SK-N-SH treated with all-trans-retinoic acid at 6 μM for 48 hours (cell line): Measurements from ENCODE around the gene EPB41L4A.

Source experiments
- ATAC-seq: fragments of 200-7000 bp; cut with Tn5 transposase; 3 replicates; pipeline ENCODE4 v1.9.1; 2020; ENCODE audit warnings: mild to moderate bottlenecking, moderate library complexity
- ARNTL ChIP-seq: fragments of 450-650 bp; formaldehyde crosslinking; IDR thresholded peaks from 2 replicates; pipeline ENCODE4 v1.5.0; 2020; ENCODE audit warnings: low read depth, mild to moderate bottlenecking, moderate library complexity, borderline replicate concordance
- BACH2 ChIP-seq: fragments of 250-450 bp; sonication (Bioruptor Pico); IDR thresholded peaks from 2 replicates; pipeline ENCODE4 v1.9.0; 2021; ENCODE audit warnings: mild to moderate bottlenecking, borderline replicate concordance
- CSDC2 ChIP-seq: fragments of 250-450 bp; sonication (Bioruptor Pico); IDR thresholded peaks from 2 replicates; pipeline ENCODE4 v1.5.0; 2020; ENCODE audit warnings: mild to moderate bottlenecking, moderate library complexity
- ESRRG ChIP-seq: fragments of 250-450 bp; sonication (Bioruptor Pico); IDR thresholded peaks from 2 replicates; pipeline ENCODE4 v1.6.1; 2021; ENCODE audit warnings: mild to moderate bottlenecking
- GLIS3 ChIP-seq: fragments of 250-450 bp; sonication (Bioruptor Pico); IDR thresholded peaks from 2 replicates; pipeline ENCODE4 v1.5.0; 2020; ENCODE audit warnings: mild to moderate bottlenecking, moderate library complexity
- ISL1 ChIP-seq: fragments of 250-450 bp; sonication (Bioruptor Pico); IDR thresholded peaks from 2 replicates; pipeline ENCODE4 v2.1.2; 2022; ENCODE audit warnings: mild to moderate bottlenecking, moderate library complexity
- OSR1 ChIP-seq: fragments of 250-450 bp; sonication (Bioruptor Pico); IDR thresholded peaks from 2 replicates; pipeline ENCODE4 v1.8.0; 2022; ENCODE audit warnings: moderate library complexity, mild to moderate bottlenecking, inconsistent platforms
- RARB ChIP-seq: fragments of 250-450 bp; sonication (Bioruptor Pico); IDR thresholded peaks from 2 replicates; pipeline ENCODE4 v1.8.0; 2021; ENCODE audit warnings: mild to moderate bottlenecking, moderate library complexity
- SNAI2 ChIP-seq: fragments of 250-450 bp; sonication (Bioruptor Pico); IDR thresholded peaks from 2 replicates; pipeline ENCODE4 v1.5.0; 2020; ENCODE audit warnings: mild to moderate bottlenecking, moderate library complexity
- TCF4 ChIP-seq: fragments of 250-450 bp; sonication (Bioruptor Pico); IDR thresholded peaks from 2 replicates; pipeline ENCODE4 v1.8.0; 2021; ENCODE audit warnings: mild to moderate bottlenecking, moderate library complexity, borderline replicate concordance
- TOX ChIP-seq: fragments of 250-450 bp; sonication (Bioruptor Pico); IDR thresholded peaks from 2 replicates; pipeline ENCODE4 v1.8.0; 2021; ENCODE audit warnings: mild to moderate bottlenecking, moderate library complexity, borderline replicate concordance
- ZC3H10 ChIP-seq: fragments of 250-450 bp; sonication (Bioruptor Pico); IDR thresholded peaks from 2 replicates; pipeline ENCODE4 v1.5.1; 2021; ENCODE audit warnings: mild to moderate bottlenecking, moderate library complexity
- ZFP3 ChIP-seq: fragments of 250-450 bp; sonication (Bioruptor Pico); IDR thresholded peaks from 2 replicates; pipeline ENCODE4 v1.5.0; 2020; ENCODE audit warnings: mild to moderate bottlenecking, moderate library complexity
- ZFP30 ChIP-seq: fragments of 450-650 bp; formaldehyde crosslinking; IDR thresholded peaks from 2 replicates; pipeline ENCODE4 v1.5.0; 2022; ENCODE audit warnings: mild to moderate bottlenecking, moderate library complexity
- ZNF565 ChIP-seq: fragments of 450-650 bp; formaldehyde crosslinking; conservative IDR thresholded peaks from 2 replicates; pipeline ENCODE4 v1.5.0; 2020; ENCODE audit warnings: low read depth, mild to moderate bottlenecking, moderate library complexity
- ZNF70 ChIP-seq: fragments of 450-650 bp; formaldehyde crosslinking; IDR thresholded peaks from 2 replicates; pipeline ENCODE4 v1.5.0; 2020; ENCODE audit warnings: mild to moderate bottlenecking, moderate library complexity
- ZNF8 ChIP-seq: fragments of 450-650 bp; formaldehyde crosslinking; IDR thresholded peaks from 2 replicates; pipeline ENCODE4 v1.5.0; 2020; ENCODE audit warnings: mild to moderate bottlenecking, moderate library complexity
- TF ChIP-seq, protein P1 (sequence below): fragments of 250-450 bp; sonication (Bioruptor Pico); IDR thresholded peaks from 2 replicates; pipeline ENCODE4 v1.5.1; 2021; ENCODE audit warnings: mild to moderate bottlenecking, moderate library complexity
- TF ChIP-seq, protein P2 (sequence below): fragments of 250-450 bp; sonication (Bioruptor Pico); IDR thresholded peaks from 2 replicates; pipeline ENCODE4 v1.8.0; 2020; ENCODE audit warnings: mild to moderate bottlenecking, moderate library complexity, borderline replicate concordance
- TF ChIP-seq, protein P3 (sequence below): fragments of 250-450 bp; sonication (Bioruptor Pico); IDR thresholded peaks from 2 replicates; pipeline ENCODE4 v1.5.0; 2020; ENCODE audit warnings: mild to moderate bottlenecking, moderate library complexity
- TF ChIP-seq, protein P4 (sequence below): fragments of 250-450 bp; sonication (Bioruptor Pico); IDR thresholded peaks from 2 replicates; pipeline ENCODE4 v1.5.1; 2020; ENCODE audit warnings: low read depth, mild to moderate bottlenecking, moderate library complexity
- TF ChIP-seq, protein P5 (sequence below): fragments of 250-450 bp; sonication (Bioruptor Pico); IDR thresholded peaks from 2 replicates; pipeline ENCODE4 v1.8.0; 2021; ENCODE audit warnings: low read depth, mild to moderate bottlenecking, moderate library complexity, borderline replicate concordance

The EPB41L4A gene

DNA sequence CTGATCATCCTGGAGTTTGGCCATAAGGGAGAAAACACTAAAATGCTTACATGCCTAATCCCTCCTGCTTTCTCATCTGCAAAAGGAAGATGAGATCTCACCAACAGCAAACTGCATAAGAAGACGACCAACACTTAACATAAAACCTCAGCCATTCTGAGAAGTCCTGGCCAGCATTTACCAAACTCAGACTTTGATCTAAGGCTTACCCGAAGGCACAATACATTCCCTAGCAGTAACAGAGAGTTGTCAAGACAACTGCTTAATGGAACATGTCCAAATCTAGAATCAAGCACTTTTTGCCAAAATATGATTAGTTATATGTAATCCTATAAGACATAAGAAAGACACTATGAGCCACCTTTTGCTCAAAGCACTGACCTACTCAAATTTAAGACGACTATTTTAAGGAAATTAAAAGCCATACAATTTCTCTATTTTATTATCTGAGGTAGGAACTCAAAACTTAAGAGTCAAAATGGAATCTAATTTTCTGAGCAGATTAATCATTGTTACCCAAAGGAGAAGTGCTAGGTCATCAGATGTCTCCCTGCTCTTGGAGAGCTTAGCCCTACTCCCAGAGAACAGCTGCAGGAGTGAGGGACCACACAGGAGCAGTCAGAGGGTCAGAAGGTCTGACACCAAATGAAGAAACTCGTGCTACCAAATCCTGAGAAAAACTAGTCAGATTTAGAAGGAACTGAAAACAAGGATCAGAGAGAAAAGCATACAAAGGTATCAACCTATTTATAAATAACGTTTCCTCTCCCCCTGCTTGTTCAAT is 39.3 kb downstream of the EPB41L4A start (continued):
- TF ChIP-seq, protein P1, sequence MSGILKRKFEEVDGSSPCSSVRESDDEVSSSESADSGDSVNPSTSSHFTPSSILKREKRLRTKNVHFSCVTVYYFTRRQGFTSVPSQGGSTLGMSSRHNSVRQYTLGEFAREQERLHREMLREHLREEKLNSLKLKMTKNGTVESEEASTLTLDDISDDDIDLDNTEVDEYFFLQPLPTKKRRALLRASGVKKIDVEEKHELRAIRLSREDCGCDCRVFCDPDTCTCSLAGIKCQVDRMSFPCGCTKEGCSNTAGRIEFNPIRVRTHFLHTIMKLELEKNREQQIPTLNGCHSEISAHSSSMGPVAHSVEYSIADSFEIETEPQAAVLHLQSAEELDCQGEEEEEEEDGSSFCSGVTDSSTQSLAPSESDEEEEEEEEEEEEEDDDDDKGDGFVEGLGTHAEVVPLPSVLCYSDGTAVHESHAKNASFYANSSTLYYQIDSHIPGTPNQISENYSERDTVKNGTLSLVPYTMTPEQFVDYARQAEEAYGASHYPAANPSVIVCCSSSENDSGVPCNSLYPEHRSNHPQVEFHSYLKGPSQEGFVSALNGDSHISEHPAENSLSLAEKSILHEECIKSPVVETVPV = no peak
- TF ChIP-seq ZNF565 (CRISPR knock-in tag) = no peak
- no peak for TF ChIP-seq CSDC2 (CRISPR knock-in tag)
- no peak for TF ChIP-seq ZC3H10 (CRISPR knock-in tag)

DNA sequence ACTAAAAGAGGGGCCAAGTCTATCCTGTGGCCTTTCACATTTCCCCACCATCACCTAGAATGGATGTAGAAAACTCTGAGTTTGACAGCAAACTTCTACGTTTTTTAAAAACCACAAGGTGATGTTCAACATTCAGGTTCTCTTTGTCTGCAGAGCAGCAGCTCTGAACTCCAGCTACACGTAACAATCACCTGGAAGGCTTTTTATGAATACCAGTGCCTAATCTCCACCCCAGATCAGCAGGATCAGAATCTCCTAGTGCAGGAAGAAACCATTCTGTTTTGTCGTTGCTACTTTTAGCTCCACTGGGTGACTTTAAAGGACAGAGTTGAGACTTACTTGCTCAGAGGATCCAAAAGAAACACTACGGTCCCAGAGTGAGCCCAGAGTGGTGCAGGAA is 44.3 kb downstream of the EPB41L4A start:
- no peak for ATAC-seq
- TF ChIP-seq, protein P2, sequence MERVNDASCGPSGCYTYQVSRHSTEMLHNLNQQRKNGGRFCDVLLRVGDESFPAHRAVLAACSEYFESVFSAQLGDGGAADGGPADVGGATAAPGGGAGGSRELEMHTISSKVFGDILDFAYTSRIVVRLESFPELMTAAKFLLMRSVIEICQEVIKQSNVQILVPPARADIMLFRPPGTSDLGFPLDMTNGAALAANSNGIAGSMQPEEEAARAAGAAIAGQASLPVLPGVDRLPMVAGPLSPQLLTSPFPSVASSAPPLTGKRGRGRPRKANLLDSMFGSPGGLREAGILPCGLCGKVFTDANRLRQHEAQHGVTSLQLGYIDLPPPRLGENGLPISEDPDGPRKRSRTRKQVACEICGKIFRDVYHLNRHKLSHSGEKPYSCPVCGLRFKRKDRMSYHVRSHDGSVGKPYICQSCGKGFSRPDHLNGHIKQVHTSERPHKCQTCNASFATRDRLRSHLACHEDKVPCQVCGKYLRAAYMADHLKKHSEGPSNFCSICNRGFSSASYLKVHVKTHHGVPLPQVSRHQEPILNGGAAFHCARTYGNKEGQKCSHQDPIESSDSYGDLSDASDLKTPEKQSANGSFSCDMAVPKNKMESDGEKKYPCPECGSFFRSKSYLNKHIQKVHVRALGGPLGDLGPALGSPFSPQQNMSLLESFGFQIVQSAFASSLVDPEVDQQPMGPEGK = no peak
- no peak for TF ChIP-seq ESRRG (CRISPR knock-in tag)
- TF ChIP-seq ARNTL = no peak
- no peak for TF ChIP-seq ZNF70 (CRISPR knock-in tag)
- TF ChIP-seq GLIS3 (CRISPR knock-in tag) = no peak
- TF ChIP-seq CSDC2 (CRISPR knock-in tag) = no peak
- no peak for TF ChIP-seq RARB (CRISPR knock-in tag)
- TF ChIP-seq ZFP30 (CRISPR knock-in tag) = no peak
- TF ChIP-seq, protein P1 = no peak
- TF ChIP-seq ZNF565 (CRISPR knock-in tag) = no peak
- no peak for TF ChIP-seq TCF4 (CRISPR knock-in tag)
- TF ChIP-seq BACH2 (CRISPR knock-in tag) = no peak
- no peak for TF ChIP-seq ZFP3 (CRISPR knock-in tag)
- TF ChIP-seq, protein P3, sequence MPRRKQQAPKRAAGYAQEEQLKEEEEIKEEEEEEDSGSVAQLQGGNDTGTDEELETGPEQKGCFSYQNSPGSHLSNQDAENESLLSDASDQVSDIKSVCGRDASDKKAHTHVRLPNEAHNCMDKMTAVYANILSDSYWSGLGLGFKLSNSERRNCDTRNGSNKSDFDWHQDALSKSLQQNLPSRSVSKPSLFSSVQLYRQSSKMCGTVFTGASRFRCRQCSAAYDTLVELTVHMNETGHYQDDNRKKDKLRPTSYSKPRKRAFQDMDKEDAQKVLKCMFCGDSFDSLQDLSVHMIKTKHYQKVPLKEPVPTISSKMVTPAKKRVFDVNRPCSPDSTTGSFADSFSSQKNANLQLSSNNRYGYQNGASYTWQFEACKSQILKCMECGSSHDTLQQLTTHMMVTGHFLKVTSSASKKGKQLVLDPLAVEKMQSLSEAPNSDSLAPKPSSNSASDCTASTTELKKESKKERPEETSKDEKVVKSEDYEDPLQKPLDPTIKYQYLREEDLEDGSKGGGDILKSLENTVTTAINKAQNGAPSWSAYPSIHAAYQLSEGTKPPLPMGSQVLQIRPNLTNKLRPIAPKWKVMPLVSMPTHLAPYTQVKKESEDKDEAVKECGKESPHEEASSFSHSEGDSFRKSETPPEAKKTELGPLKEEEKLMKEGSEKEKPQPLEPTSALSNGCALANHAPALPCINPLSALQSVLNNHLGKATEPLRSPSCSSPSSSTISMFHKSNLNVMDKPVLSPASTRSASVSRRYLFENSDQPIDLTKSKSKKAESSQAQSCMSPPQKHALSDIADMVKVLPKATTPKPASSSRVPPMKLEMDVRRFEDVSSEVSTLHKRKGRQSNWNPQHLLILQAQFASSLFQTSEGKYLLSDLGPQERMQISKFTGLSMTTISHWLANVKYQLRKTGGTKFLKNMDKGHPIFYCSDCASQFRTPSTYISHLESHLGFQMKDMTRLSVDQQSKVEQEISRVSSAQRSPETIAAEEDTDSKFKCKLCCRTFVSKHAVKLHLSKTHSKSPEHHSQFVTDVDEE (CRISPR knock-in tag) = no peak
- no peak for TF ChIP-seq ZC3H10 (CRISPR knock-in tag)
- TF ChIP-seq, protein P4, sequence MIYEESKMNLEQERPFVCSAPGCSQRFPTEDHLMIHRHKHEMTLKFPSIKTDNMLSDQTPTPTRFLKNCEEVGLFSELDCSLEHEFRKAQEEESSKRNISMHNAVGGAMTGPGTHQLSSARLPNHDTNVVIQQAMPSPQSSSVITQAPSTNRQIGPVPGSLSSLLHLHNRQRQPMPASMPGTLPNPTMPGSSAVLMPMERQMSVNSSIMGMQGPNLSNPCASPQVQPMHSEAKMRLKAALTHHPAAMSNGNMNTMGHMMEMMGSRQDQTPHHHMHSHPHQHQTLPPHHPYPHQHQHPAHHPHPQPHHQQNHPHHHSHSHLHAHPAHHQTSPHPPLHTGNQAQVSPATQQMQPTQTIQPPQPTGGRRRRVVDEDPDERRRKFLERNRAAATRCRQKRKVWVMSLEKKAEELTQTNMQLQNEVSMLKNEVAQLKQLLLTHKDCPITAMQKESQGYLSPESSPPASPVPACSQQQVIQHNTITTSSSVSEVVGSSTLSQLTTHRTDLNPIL (CRISPR knock-in tag) = no peak
- TF ChIP-seq ZNF8 (CRISPR knock-in tag) = no peak
- no peak for TF ChIP-seq TOX (CRISPR knock-in tag)
- TF ChIP-seq SNAI2 = no peak

DNA sequence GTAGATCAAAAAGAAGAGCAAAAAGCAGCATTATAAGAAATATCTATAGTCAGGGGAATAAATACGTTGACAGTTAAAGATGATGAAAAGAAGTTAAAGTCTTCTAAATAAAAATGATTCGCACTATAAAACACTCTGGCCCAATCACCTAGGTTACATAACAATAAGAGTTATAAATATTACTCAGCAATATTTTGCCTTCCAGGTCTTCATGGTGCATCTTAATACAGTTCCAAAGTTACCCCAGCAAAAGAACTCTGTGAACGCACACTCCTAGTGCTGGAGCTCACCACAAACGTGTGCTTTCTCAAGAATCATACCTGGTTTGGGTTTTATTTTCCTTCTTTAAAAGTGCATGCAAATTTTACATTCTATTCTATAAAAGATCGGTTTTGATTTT is 44.7 kb downstream of the EPB41L4A start:
- no peak for ATAC-seq
- no peak for TF ChIP-seq ARNTL
- TF ChIP-seq, protein P5, sequence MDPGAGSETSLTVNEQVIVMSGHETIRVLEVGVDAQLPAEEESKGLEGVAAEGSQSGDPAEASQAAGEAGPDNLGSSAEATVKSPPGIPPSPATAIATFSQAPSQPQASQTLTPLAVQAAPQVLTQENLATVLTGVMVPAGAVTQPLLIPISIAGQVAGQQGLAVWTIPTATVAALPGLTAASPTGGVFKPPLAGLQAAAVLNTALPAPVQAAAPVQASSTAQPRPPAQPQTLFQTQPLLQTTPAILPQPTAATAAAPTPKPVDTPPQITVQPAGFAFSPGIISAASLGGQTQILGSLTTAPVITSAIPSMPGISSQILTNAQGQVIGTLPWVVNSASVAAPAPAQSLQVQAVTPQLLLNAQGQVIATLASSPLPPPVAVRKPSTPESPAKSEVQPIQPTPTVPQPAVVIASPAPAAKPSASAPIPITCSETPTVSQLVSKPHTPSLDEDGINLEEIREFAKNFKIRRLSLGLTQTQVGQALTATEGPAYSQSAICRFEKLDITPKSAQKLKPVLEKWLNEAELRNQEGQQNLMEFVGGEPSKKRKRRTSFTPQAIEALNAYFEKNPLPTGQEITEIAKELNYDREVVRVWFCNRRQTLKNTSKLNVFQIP (CRISPR knock-in tag) = no peak
- no peak for TF ChIP-seq TCF4 (CRISPR knock-in tag)
- TF ChIP-seq ZC3H10 (CRISPR knock-in tag) = no peak
- TF ChIP-seq GLIS3 (CRISPR knock-in tag) = no peak
- no peak for TF ChIP-seq SNAI2
- no peak for TF ChIP-seq BACH2 (CRISPR knock-in tag)
- no peak for TF ChIP-seq OSR1 (CRISPR knock-in tag)
- TF ChIP-seq, protein P1 = no peak
- TF ChIP-seq ZNF70 (CRISPR knock-in tag) = no peak
- TF ChIP-seq ZFP30 (CRISPR knock-in tag) = no peak
- no peak for TF ChIP-seq ESRRG (CRISPR knock-in tag)
- TF ChIP-seq ISL1 (CRISPR knock-in tag) = no peak
- TF ChIP-seq ZFP3 (CRISPR knock-in tag) = no peak
